BLaER1 (cell line): ENCODE data around the gene ERCC4.

Source experiments
- H3K27ac ChIP-seq: shearing (Covaris generic); formaldehyde crosslinking; 2 replicates; pipeline ENCODE4 v1.8.1; 2022
- H3K27me3 ChIP-seq: shearing (Covaris generic); formaldehyde crosslinking; 2 replicates; pipeline ENCODE4 v1.8.1; 2022
- H3K36me3 ChIP-seq: shearing (Covaris generic); formaldehyde crosslinking; 2 replicates; pipeline ENCODE4 v1.8.1; 2022
- H3K4me1 ChIP-seq: shearing (Covaris generic); formaldehyde crosslinking; 2 replicates; pipeline ENCODE4 v1.8.1; 2022
- H3K4me2 ChIP-seq: shearing (Covaris generic); formaldehyde crosslinking; 2 replicates; pipeline ENCODE4 v1.8.1; 2022
- H3K4me3 ChIP-seq: shearing (Covaris generic); formaldehyde crosslinking; 2 replicates; pipeline ENCODE4 v1.8.1; 2022
- H3K9ac ChIP-seq: shearing (Covaris generic); formaldehyde crosslinking; 2 replicates; pipeline ENCODE4 v1.8.1; 2022
- H3K9me3 ChIP-seq: shearing (Covaris generic); formaldehyde crosslinking; 2 replicates; pipeline ENCODE4 v1.8.1; 2022
- H4K20me1 ChIP-seq: shearing (Covaris generic); formaldehyde crosslinking; 2 replicates; pipeline ENCODE4 v1.8.1; 2022
- Cebpa-rat ChIP-seq: shearing (Covaris generic); IDR thresholded peaks from 2 replicates; pipeline ENCODE4 v1.8.1; 2022

The ERCC4 gene

GRCh38 chr16:13940397-13940933 lies 20.5 kb downstream of the ERCC4 start:
- H3K4me2 ChIP-seq: no peak overlapping the region
- no peak overlapping the region for H3K27ac ChIP-seq
- H3K4me1 ChIP-seq: no peaks in the 10 kb centered on the region
- H3K9me3 ChIP-seq: peaks cover 4% of the 10 kb centered on the region
- no peak overlapping the region for H3K4me3 ChIP-seq
- no peak overlapping the region for H3K9ac ChIP-seq
- no peak for TF ChIP-seq Cebpa-rat
- H4K20me1 ChIP-seq: no peaks in the 10 kb centered on the region
- no peaks in the 10 kb centered on the region for H3K27me3 ChIP-seq
- H3K36me3 ChIP-seq: peaks cover 38% of the 10 kb centered on the region

GRCh38 chr16:13944816-13945215 lies 24.9 kb downstream of the ERCC4 start:
- Histone ChIP-seq H3K36me3 (peaks cover 30% of the 10 kb centered on the region), H4K20me1 (no peaks in the 10 kb centered on the region), H3K27ac (no peak overlapping the region), H3K4me2 (no peak overlapping the region), H3K4me3 (no peak overlapping the region), H3K9me3 (no peaks in the 10 kb centered on the region), H3K27me3 (no peaks in the 10 kb centered on the region), H3K4me1 (no peaks in the 10 kb centered on the region), H3K9ac (no peak overlapping the region)
- no peak for TF ChIP-seq Cebpa-rat

- no peaks in the 10 kb centered on the region for H3K27me3 ChIP-seq
- no peaks in the 10 kb centered on the region for H3K9me3 ChIP-seq
- no peak overlapping the region for H3K9ac ChIP-seq
- no peak overlapping the region for H3K4me3 ChIP-seq
- H4K20me1 ChIP-seq: no peaks in the 10 kb centered on the region
- H3K36me3 ChIP-seq: peaks cover 30% of the 10 kb centered on the region
- H3K4me2 ChIP-seq: no peak overlapping the region
- H3K27ac ChIP-seq: no peak overlapping the region
- no peaks in the 10 kb centered on the region for H3K4me1 ChIP-seq
- no peak for TF ChIP-seq Cebpa-rat
These were observed 26.0 kb downstream of the ERCC4 start for GRCh38 chr16:13945744-13946485.

- no peaks in the 10 kb centered on the region for H3K27me3 ChIP-seq
These were observed 28.1 kb downstream of the ERCC4 start for GRCh38 chr16:13948086-13948485.

GRCh38 chr16:13950821-13951547 lies 31.0 kb downstream of the ERCC4 start:
- Histone ChIP-seq H3K27ac (no peak overlapping the region), H3K4me3 (no peak overlapping the region), H3K9me3 (no peaks in the 10 kb centered on the region), H3K27me3 (no peaks in the 10 kb centered on the region), H3K36me3 (peaks cover 16% of the 10 kb centered on the region), H3K9ac (no peak overlapping the region), H4K20me1 (no peaks in the 10 kb centered on the region), H3K4me2 (no peak overlapping the region), H3K4me1 (no peaks in the 10 kb centered on the region)
- no peak for TF ChIP-seq Cebpa-rat

More at GRCh38 chr16:13948086-13948485, 28.1 kb downstream of the ERCC4 start:
- H3K4me2 ChIP-seq: no peak overlapping the region
- no peak overlapping the region for H3K27ac ChIP-seq
- no peaks in the 10 kb centered on the region for H3K9me3 ChIP-seq
- H3K9ac ChIP-seq: no peak overlapping the region
- H3K4me3 ChIP-seq: no peak overlapping the region
- no peak for TF ChIP-seq Cebpa-rat
- H3K36me3 ChIP-seq: peaks cover 30% of the 10 kb centered on the region
- no peaks in the 10 kb centered on the region for H3K4me1 ChIP-seq
- H4K20me1 ChIP-seq: no peaks in the 10 kb centered on the region

- H3K9ac ChIP-seq: no peak overlapping the region
- H3K4me2 ChIP-seq: no peak overlapping the region
- TF ChIP-seq Cebpa-rat: no peak
- no peak overlapping the region for H3K4me3 ChIP-seq
- H3K27me3 ChIP-seq: no peaks in the 10 kb centered on the region
- no peaks in the 10 kb centered on the region for H3K4me1 ChIP-seq
- no peaks in the 10 kb centered on the region for H4K20me1 ChIP-seq
- no peak overlapping the region for H3K27ac ChIP-seq
- peaks cover 11% of the 10 kb centered on the region for H3K36me3 ChIP-seq
- H3K9me3 ChIP-seq: no peaks in the 10 kb centered on the region
These were observed 31.7 kb downstream of the ERCC4 start for GRCh38 chr16:13951611-13952010.

- no peaks in the 10 kb centered on the region for H3K27me3 ChIP-seq
- H3K36me3 ChIP-seq: peaks cover under 1% of the 10 kb centered on the region; the same call in 1 of the 2 replicates
- no peak overlapping the region for H3K4me3 ChIP-seq
- H3K9me3 ChIP-seq: no peaks in the 10 kb centered on the region
- H3K4me1 ChIP-seq: no peaks in the 10 kb centered on the region
- no peak overlapping the region for H3K27ac ChIP-seq
- no peak overlapping the region for H3K4me2 ChIP-seq
- no peak for TF ChIP-seq Cebpa-rat
- H3K9ac ChIP-seq: no peak overlapping the region
- no peaks in the 10 kb centered on the region for H4K20me1 ChIP-seq
These were observed 33.5 kb downstream of the ERCC4 start for GRCh38 chr16:13953501-13953900.

- Histone ChIP-seq H3K9ac (no peak overlapping the region), H3K27me3 (no peaks in the 10 kb centered on the region), H3K9me3 (no peaks in the 10 kb centered on the region), H4K20me1 (no peaks in the 10 kb centered on the region), H3K4me3 (no peak overlapping the region), H3K4me1 (no peaks in the 10 kb centered on the region), H3K36me3 (no peaks in the 10 kb centered on the region), H3K27ac (no peak overlapping the region), H3K4me2 (no peak overlapping the region)
- no peak for TF ChIP-seq Cebpa-rat
These were observed 36.8 kb downstream of the ERCC4 start for GRCh38 chr16:13956635-13957196.

- Histone ChIP-seq H3K4me2 (no peak overlapping the region), H3K27me3 (no peaks in the 10 kb centered on the region), H3K27ac (no peak overlapping the region), H3K9me3 (no peaks in the 10 kb centered on the region), H3K36me3 (no peaks in the 10 kb centered on the region), H3K4me3 (no peak overlapping the region), H4K20me1 (no peaks in the 10 kb centered on the region), H3K9ac (no peak overlapping the region), H3K4me1 (no peaks in the 10 kb centered on the region)
- no peak for TF ChIP-seq Cebpa-rat
These were observed 37.5 kb downstream of the ERCC4 start for GRCh38 chr16:13957197-13958078.
